ENCODE data around the gene SRSF3.
"Not testable (repeated sequence)": the region's sequence is repeated elsewhere in the genome, so short reads cannot be mapped to it uniquely, and the experiment has no call there.

Gene SRSF3

DNA sequence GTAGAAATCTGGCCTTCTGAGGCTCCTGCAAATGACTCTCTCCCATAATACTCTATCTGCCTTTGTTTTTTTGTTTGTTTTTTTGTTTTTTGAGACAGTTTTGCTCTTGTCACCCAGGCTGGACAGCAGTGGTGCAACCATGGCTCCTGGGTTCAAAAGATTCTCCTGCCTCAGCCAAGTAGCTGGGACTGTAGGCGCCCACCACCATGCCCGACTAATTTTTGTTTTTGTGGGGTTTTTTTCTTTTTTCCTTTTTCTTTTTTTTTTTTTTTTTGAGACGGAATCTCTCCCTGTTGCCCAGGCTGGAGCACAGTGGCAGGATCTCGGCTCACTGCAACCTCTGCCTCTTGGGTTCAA, 30.3 kb upstream of the SRSF3 start:
- TF ChIP-seq, protein P1, sequence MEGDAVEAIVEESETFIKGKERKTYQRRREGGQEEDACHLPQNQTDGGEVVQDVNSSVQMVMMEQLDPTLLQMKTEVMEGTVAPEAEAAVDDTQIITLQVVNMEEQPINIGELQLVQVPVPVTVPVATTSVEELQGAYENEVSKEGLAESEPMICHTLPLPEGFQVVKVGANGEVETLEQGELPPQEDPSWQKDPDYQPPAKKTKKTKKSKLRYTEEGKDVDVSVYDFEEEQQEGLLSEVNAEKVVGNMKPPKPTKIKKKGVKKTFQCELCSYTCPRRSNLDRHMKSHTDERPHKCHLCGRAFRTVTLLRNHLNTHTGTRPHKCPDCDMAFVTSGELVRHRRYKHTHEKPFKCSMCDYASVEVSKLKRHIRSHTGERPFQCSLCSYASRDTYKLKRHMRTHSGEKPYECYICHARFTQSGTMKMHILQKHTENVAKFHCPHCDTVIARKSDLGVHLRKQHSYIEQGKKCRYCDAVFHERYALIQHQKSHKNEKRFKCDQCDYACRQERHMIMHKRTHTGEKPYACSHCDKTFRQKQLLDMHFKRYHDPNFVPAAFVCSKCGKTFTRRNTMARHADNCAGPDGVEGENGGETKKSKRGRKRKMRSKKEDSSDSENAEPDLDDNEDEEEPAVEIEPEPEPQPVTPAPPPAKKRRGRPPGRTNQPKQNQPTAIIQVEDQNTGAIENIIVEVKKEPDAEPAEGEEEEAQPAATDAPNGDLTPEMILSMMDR (conservative IDR thresholded peaks at IDR 0.05; ENCODE audit: control insufficient read depth, insufficient read depth, low read depth, low read length) = no peak
- H3K4me3 ChIP-seq (ENCODE audit: control insufficient read depth, low read depth, low read length) = no peak overlapping the region
- no peak for DNase-seq (ENCODE audit: low read depth)

GRCh38 chr6:36566418-36566905, 27.7 kb upstream of the SRSF3 start:
- H3K4me3 ChIP-seq (ENCODE audit: control insufficient read depth, low read depth, low read length) = no peak overlapping the region
- no peak for DNase-seq (ENCODE audit: low read depth)
- TF ChIP-seq, protein P1 (conservative IDR thresholded peaks at IDR 0.05; ENCODE audit: control insufficient read depth, insufficient read depth, low read depth, low read length) = no peak

- DNase-seq (ENCODE audit: low read depth) = no peak
- TF ChIP-seq, protein P1 (conservative IDR thresholded peaks at IDR 0.05; ENCODE audit: control insufficient read depth, insufficient read depth, low read depth, low read length) = no peak
- no peak overlapping the region for H3K4me3 ChIP-seq (ENCODE audit: control insufficient read depth, low read depth, low read length)
These were observed 23.9 kb upstream of the SRSF3 start for GRCh38 chr6:36570264-36570663.

- TF ChIP-seq, protein P1 (conservative IDR thresholded peaks at IDR 0.05; ENCODE audit: control insufficient read depth, insufficient read depth, low read depth, low read length) = no peak
- H3K4me3 ChIP-seq (ENCODE audit: control insufficient read depth, low read depth, low read length) = no peak overlapping the region
- DNase-seq (ENCODE audit: low read depth) = no peak
These were observed 22.8 kb upstream of the SRSF3 start for GRCh38 chr6:36571122-36572043.

DNA sequence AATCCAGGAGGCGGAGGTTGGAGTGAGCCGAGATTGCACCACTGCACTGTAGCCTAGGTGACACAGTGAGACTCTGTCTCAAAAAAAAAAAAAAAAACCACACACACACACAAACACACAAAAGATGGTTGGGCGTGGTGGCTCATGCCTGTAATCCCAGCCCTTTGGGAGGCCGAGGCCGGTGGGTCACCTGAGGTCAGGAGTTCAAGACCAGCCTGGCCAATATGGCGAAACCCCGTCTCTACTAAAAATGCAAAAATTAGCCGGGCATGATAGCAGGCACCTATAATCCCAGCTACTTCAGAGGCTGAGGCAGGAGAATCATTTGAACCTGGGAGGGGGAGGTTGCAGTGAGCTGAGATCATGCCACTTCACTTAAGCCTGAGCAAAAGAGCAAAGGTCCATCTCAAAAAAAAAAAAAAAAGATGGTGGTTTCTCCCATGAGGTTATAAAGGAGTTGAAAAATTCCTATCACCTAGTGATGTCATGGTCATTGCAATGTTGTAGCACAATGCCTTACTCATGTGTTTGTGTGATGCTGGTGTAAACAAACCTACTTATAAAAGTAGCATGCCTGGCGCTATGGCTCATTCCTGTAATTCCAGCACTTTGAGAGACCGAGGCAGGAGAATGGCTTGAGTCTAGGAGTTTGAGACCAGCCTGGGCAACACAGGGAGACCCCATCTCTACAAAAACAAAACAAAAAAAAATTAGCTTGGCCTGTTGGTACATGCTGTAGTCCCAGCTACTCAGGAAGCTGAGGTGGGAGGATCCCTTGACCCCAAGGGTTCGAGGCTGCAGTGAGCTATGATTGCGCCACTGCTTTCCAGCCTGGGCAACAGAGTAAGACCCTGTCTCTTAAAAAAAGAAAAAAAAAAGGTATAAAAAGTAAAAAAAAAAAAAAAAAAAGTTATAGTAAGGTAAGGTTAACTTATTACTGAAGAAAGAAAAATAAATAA, 21.5 kb upstream of the SRSF3 start:
- not testable (repeated sequence) for DNase-seq (ENCODE audit: low read depth); H3K4me3 ChIP-seq (ENCODE audit: control insufficient read depth, low read depth, low read length)

- no peak for DNase-seq (ENCODE audit: low read depth)
- TF ChIP-seq, protein P1 (conservative IDR thresholded peaks at IDR 0.05; ENCODE audit: control insufficient read depth, insufficient read depth, low read depth, low read length) = no peak
- H3K4me3 ChIP-seq (ENCODE audit: control insufficient read depth, low read depth, low read length) = no peak overlapping the region
These were observed 19.5 kb upstream of the SRSF3 start for GRCh38 chr6:36574679-36575078.

All from fibroblast of mammary gland (primary cell).